ENCODE measurements around the gene REC114.
"Not testable (repeated sequence)": the region's sequence is repeated elsewhere in the genome, so short reads cannot be mapped to it uniquely, and the experiment has no call there.

REC114 gene

GRCh38 chr15:73442968-73443367, at the start of gene REC114:
TSS of gene REC114 (plus strand) at chr15:73443164. CDS start at chr15:73443186, 22 bp downstream.
- DNase-seq (ENCODE audit: low read depth, low spot score), result no peak

- no peak for DNase-seq (ENCODE audit: low read depth, low spot score)
Measured at GRCh38 chr15:73393336-73393735, 49.6 kb upstream of the REC114 start.

- no peak for DNase-seq (ENCODE audit: low read depth, low spot score)
Measured at GRCh38 chr15:73394782-73395181, 48.2 kb upstream of the REC114 start.

- no peak for DNase-seq (ENCODE audit: low read depth, low spot score)
Measured at GRCh38 chr15:73395671-73396070, 47.3 kb upstream of the REC114 start.

GRCh38 chr15:73397461-73397860, 45.5 kb upstream of the REC114 start:
- no peak for DNase-seq (ENCODE audit: low read depth, low spot score)

GRCh38 chr15:73398861-73399260, 44.1 kb upstream of the REC114 start:
- no peak for DNase-seq (ENCODE audit: low read depth, low spot score)

GRCh38 chr15:73400222-73400621, 42.7 kb upstream of the REC114 start:
- not testable (repeated sequence) for DNase-seq (ENCODE audit: low read depth, low spot score)

- DNase-seq (ENCODE audit: low read depth, low spot score), result no peak
Measured at GRCh38 chr15:73403171-73403570, 39.8 kb upstream of the REC114 start.

GRCh38 chr15:73414876-73415275, 28.1 kb upstream of the REC114 start:
- DNase-seq (ENCODE audit: low read depth, low spot score), result no peak

- no peak for DNase-seq (ENCODE audit: low read depth, low spot score)
Measured at GRCh38 chr15:73424506-73424905, 18.5 kb upstream of the REC114 start.

GRCh38 chr15:73425510-73425909, 17.5 kb upstream of the REC114 start:
- DNase-seq (ENCODE audit: low read depth, low spot score), result no peak

GRCh38 chr15:73426323-73426994, 16.5 kb upstream of the REC114 start:
- DNase-seq (ENCODE audit: low read depth, low spot score), result no peak

- DNase-seq (ENCODE audit: low read depth, low spot score), result not testable (repeated sequence)
Measured at GRCh38 chr15:73431329-73431728, 11.6 kb upstream of the REC114 start.

GRCh38 chr15:73433873-73434272, 9.1 kb upstream of the REC114 start:
- DNase-seq (ENCODE audit: low read depth, low spot score), result no peak

- no peak for DNase-seq (ENCODE audit: low read depth, low spot score)
Measured at GRCh38 chr15:73436613-73437012, 6.4 kb upstream of the REC114 start.

- no peak for DNase-seq (ENCODE audit: low read depth, low spot score)
Measured at GRCh38 chr15:73437543-73438109, 5.3 kb upstream of the REC114 start.

- no peak for DNase-seq (ENCODE audit: low read depth, low spot score)
Measured at GRCh38 chr15:73438651-73439050, 4.3 kb upstream of the REC114 start.

GRCh38 chr15:73440571-73440970, 2.4 kb upstream of the REC114 start:
- DNase-seq (ENCODE audit: low read depth, low spot score), result no peak

- no peak for DNase-seq (ENCODE audit: low read depth, low spot score)
Measured at GRCh38 chr15:73442421-73442820, 543 bp upstream of the REC114 start.

GRCh38 chr15:73447471-73447870, 4.5 kb downstream of the REC114 start:
- not testable (repeated sequence) for DNase-seq (ENCODE audit: low read depth, low spot score)

- DNase-seq (ENCODE audit: low read depth, low spot score), result not testable (repeated sequence)
Measured at GRCh38 chr15:73448158-73448758, 5.3 kb downstream of the REC114 start.

GRCh38 chr15:73449980-73450379, 7.0 kb downstream of the REC114 start:
- not testable (repeated sequence) for DNase-seq (ENCODE audit: low read depth, low spot score)

- no peak for DNase-seq (ENCODE audit: low read depth, low spot score)
Measured at GRCh38 chr15:73454096-73454495, 11.1 kb downstream of the REC114 start.

All from smooth muscle cell of the brain vasculature (primary cell).